CD4-positive, alpha-beta T cell (primary cell): ENCODE measurements around the gene CATSPER1. TPM values are rescaled to one million over a fixed set of nuclear protein-coding genes. Genes with fewer than 3 reads are reported as not detected.
A peak's percentile ranks its signal among the peaks of the same experiment; 100 is the strongest.

Source experiments
- ATAC-seq: fragments of 200-7000 bp; cut with Tn5 transposase; one replicate; pipeline ENCODE4 v1.10.0; 2022; ENCODE audit warnings: mild to moderate bottlenecking; ENCODE audit not compliant: poor library complexity
- CTCF ChIA-PET: fragments of 350-600 bp; sonication (Branson Sonifier 250); formaldehyde crosslinking; loops from one replicate; lab custom pipeline; 2021; ENCODE audit warnings: antibody characterized with exemption, inconsistent platforms; lab: Charles Lee
- POLR2A ChIA-PET: fragments of 350-600 bp; sonication (Branson Sonifier 250); formaldehyde crosslinking; loops from one replicate; lab custom pipeline; 2021; ENCODE audit warnings: antibody characterized with exemption, inconsistent platforms; lab: Charles Lee
- DNase-seq, 14 experiments: peaks; one replicate each; pipeline ENCODE4 v3.0.0-alpha.2; 2013 to 2020; ENCODE audit warnings: mixed read lengths in 2 of 14
- H3K27ac ChIP-seq, 2 donors: one replicate each; pipeline versions ENCODE4 v1.5.1 to v1.7.0; 2013; ENCODE audit warnings: low read length in 2 of 2, low read depth in 1 of 2, mild to moderate bottlenecking in 1 of 2
- H3K27me3 ChIP-seq, 2 experiments: 1 replicate in 1 of 2; 2 replicates in 1 of 2; pipeline versions ENCODE4 v1.6.1 to v1.7.0; 2013; ENCODE audit warnings: low read length in 2 of 2, control low read depth in 1 of 2, mild to moderate bottlenecking in 1 of 2, moderate library complexity in 1 of 2; ENCODE audit not compliant: insufficient read depth in 2 of 2, control insufficient read depth in 1 of 2
- H3K36me3 ChIP-seq: one replicate; pipeline ENCODE4 v1.6.1; 2013; ENCODE audit warnings: low read length, control low read depth; ENCODE audit not compliant: insufficient read depth
- H3K4me1 ChIP-seq: one replicate; pipeline ENCODE4 v1.6.1; 2013; ENCODE audit warnings: low read length, control low read depth; ENCODE audit not compliant: insufficient read depth
- H3K4me3 ChIP-seq: one replicate; pipeline ENCODE4 v1.5.1; 2013; ENCODE audit warnings: mild to moderate bottlenecking, low read length, moderate library complexity
- H3K9me3 ChIP-seq, 2 experiments: 1 replicate in 1 of 2; 2 replicates in 1 of 2; pipeline versions ENCODE4 v1.6.1 to v1.7.0; 2013; ENCODE audit warnings: low read length in 2 of 2, mild to moderate bottlenecking in 2 of 2, control low read depth in 1 of 2, moderate library complexity in 1 of 2; ENCODE audit not compliant: control insufficient read depth in 1 of 2, insufficient read depth in 1 of 2
- H3K27ac Mint-ChIP-seq: one replicate; pipeline ENCODE4 v1.8.0; 2020; ENCODE audit warnings: mixed read lengths
- H3K27me3 Mint-ChIP-seq: one replicate; pipeline ENCODE4 v1.8.0; 2021; ENCODE audit warnings: mixed read lengths
- H3K36me3 Mint-ChIP-seq: one replicate; pipeline ENCODE4 v1.8.0; 2021; ENCODE audit warnings: low read depth, mixed read lengths
- H3K4me1 Mint-ChIP-seq: one replicate; pipeline ENCODE4 v1.8.0; 2021; ENCODE audit warnings: low read depth, mixed read lengths
- H3K4me3 Mint-ChIP-seq: one replicate; pipeline ENCODE4 v1.8.0; 2020; ENCODE audit warnings: mild to moderate bottlenecking, mixed read lengths
- H3K9me3 Mint-ChIP-seq: one replicate; pipeline ENCODE4 v1.8.0; 2020; ENCODE audit warnings: mixed read lengths
- intact Hi-C, 2 experiments: fragments of 100-400 bp; cut with DNase I in 1 of 2; cut with micrococcal nuclease in 1 of 2; formaldehyde crosslinking; loops; one replicate each; pipeline versions ENCODE4 v1.15.1 to v1.9.0; 2023 to 2025; cut with DNase I, micrococcal nuclease
- polyA plus RNA-seq, 2 donors: library from polyadenylated mRNA; unstranded; fragments of 120-200 nt; gene quantifications; one replicate each; pipeline ENCODE4 v1.2.1, GENCODE V29; 2013
- total RNA-seq, 174 experiments: library from RNA in 2 of 174; stranded (reverse) in 2 of 174; gene quantifications; one replicate each; pipeline ENCODE4 v1.2.3 and lab custom pipeline; 2021 to 2026
- TF ChIP-seq, protein P1 (sequence below): fragments of 200-600 bp; IDR thresholded peaks from one replicate; pipeline ENCODE4 v1.8.0; 2022; ENCODE audit warnings: antibody characterized with exemption, mild to moderate bottlenecking

The CATSPER1 gene
- total RNA-seq (not detected), total RNA-seq (lab: John Stamatoyannopoulos, UW) (0 to 0.69 (median 0.03) reads per million in 172 experiments)
- polyA plus RNA-seq (2013, experiment 1 of 2), result 1.3 TPM
- polyA plus RNA-seq (2013, experiment 2 of 2), result 0.48 TPM

DNA sequence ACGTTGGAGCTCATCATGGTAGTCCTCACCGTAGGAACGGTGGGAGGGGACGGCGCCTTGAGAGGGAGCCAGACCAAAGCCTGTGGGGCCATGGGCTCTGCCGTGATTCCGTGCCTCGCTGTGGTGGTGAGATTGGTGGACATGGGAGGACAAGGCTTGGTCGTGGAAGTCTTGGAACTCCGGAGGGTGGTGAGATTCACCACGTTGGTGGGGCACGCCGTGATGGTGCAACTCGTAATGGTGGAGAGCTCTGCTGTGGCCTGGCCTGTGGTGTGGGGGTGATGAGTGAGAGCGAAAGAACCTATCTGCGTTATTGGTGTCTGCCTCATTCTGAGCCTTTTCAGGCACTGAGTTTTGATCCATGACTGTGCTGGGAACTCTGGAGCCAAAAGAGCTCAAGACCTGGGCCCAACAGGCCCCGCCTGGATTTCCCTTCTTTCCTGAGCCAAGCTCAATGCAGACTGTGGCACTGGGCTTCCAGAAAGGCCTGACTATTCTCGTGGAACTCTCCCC is at the start of gene CATSPER1:
Gene CATSPER1 (minus strand): TSS at position 463 of the 513 bp plus-strand sequence. CDS start 100 bp downstream, at position 363.
- intact Hi-C loops, result no loop called here
- Histone ChIP-seq H3K27me3 (no peaks in the 10 kb centered on the region), H3K36me3 (no peaks in the 10 kb centered on the region), H3K4me3 (no peak within 1 kb of the TSS), H3K27ac (no peak within 1 kb of the TSS), H3K4me1 (peaks cover 18% of the 10 kb centered on the region), H3K9me3 (no peaks in the 10 kb centered on the region)
- ChIA-PET CTCF (no interaction called here), POLR2A (no interaction called here)
- Mint-ChIP-seq H3K36me3 (no peaks in the 10 kb centered on the region), H3K27ac (no peak within 1 kb of the TSS), H3K9me3 (no peaks in the 10 kb centered on the region), H3K27me3 (peaks cover 7% of the 10 kb centered on the region), H3K4me3 (no peak within 1 kb of the TSS), H3K4me1 (peaks cover 5% of the 10 kb centered on the region)
- TF ChIP-seq, protein P1, sequence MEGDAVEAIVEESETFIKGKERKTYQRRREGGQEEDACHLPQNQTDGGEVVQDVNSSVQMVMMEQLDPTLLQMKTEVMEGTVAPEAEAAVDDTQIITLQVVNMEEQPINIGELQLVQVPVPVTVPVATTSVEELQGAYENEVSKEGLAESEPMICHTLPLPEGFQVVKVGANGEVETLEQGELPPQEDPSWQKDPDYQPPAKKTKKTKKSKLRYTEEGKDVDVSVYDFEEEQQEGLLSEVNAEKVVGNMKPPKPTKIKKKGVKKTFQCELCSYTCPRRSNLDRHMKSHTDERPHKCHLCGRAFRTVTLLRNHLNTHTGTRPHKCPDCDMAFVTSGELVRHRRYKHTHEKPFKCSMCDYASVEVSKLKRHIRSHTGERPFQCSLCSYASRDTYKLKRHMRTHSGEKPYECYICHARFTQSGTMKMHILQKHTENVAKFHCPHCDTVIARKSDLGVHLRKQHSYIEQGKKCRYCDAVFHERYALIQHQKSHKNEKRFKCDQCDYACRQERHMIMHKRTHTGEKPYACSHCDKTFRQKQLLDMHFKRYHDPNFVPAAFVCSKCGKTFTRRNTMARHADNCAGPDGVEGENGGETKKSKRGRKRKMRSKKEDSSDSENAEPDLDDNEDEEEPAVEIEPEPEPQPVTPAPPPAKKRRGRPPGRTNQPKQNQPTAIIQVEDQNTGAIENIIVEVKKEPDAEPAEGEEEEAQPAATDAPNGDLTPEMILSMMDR, result no peak
- DNase-seq (no peak), ATAC-seq (no peak)

DNA sequence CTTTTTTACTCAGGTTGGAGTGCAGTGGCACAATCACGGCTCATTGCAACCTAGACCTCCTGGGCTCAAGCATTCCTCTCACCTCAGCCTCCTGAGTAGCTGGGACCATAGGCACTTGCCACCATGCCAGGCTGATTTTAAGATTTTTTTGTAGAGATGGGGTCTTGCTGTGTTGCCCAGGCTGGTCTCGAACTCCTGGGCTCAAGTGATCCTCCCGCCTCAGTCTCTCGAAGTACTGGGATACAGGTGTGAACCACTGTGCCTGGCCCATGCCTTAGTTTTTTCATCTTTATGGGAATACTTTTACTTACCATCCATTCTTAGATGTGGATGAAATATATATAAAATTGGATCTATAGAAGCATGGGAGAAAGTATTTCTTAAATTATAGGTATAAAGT is 49.0 kb upstream of the CATSPER1 start:
- DNase-seq (no peak), ATAC-seq (no peak)
- POLR2A ChIA-PET, result interaction anchor here (0.7 kb wide), 1 partner anchor 508 kb away, joined by 3 read pairs; no protein-coding TSS in a partner anchor
- TF ChIP-seq, protein P1, result no peak
- H3K4me3 Mint-ChIP-seq, result no peak overlapping the region
- no peaks in the 10 kb centered on the region for H3K27me3 Mint-ChIP-seq
- intact Hi-C loops, result no loop called here
- Histone ChIP-seq H3K27me3 (no peaks in the 10 kb centered on the region), H3K4me1 (peaks cover 62% of the 10 kb centered on the region), H3K27ac (no peak overlapping the region), H3K36me3 (peaks cover 46% of the 10 kb centered on the region), H3K9me3 (no peaks in the 10 kb centered on the region), H3K4me3 (no peak overlapping the region)
- no peak overlapping the region for H3K27ac Mint-ChIP-seq
- peaks cover 91% of the 10 kb centered on the region for H3K36me3 Mint-ChIP-seq
- peaks cover 77% of the 10 kb centered on the region for H3K4me1 Mint-ChIP-seq
- CTCF ChIA-PET, result no interaction called here
- no peaks in the 10 kb centered on the region for H3K9me3 Mint-ChIP-seq

DNA sequence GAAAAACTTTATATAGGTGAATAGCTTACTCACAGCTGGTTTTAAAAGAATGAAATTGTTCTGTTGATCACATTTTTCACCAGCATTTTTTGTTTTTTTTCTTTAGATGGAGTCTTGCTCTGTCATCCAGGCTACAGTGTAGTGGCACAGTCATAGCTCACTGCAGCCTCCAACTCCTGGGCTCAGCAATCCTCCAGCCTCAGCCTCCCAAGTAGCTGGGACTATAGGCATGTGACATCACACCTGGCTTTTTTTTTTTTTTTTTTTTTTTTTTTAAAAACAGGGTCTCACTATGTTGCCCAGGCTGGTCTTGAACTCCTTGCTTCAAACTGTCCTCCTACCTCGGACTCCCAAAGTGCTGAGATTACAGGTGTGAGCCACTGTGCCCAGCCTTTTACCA is 47.4 kb upstream of the CATSPER1 start:
- DNase-seq (no peak), ATAC-seq (no peak)
- no peaks in the 10 kb centered on the region for H3K9me3 Mint-ChIP-seq
- H3K27ac ChIP-seq, result no peak overlapping the region
- POLR2A ChIA-PET, result interaction anchor here (7.0 kb wide), 1 partner anchor 44 kb away, joined by 76 read pairs; no protein-coding TSS in a partner anchor
- peaks cover 85% of the 10 kb centered on the region for H3K36me3 Mint-ChIP-seq
- CTCF ChIA-PET, result interaction anchor here (0.6 kb wide), 2 partner anchors 9 to 951 kb away, joined by 3 to 4 read pairs; no protein-coding TSS in a partner anchor
- no peaks in the 10 kb centered on the region for H3K27me3 Mint-ChIP-seq
- H3K4me3 ChIP-seq, result no peak overlapping the region
- intact Hi-C loops, result loop anchor here in 1 of 2 experiments (5.0 kb wide), 1 partner anchor 44 kb away; no protein-coding TSS in a partner anchor
- no peaks in the 10 kb centered on the region for H3K9me3 ChIP-seq
- peak overlapping the region; percentile 88 for H3K27ac Mint-ChIP-seq
- peaks cover 57% of the 10 kb centered on the region for H3K4me1 ChIP-seq
- peaks cover 71% of the 10 kb centered on the region for H3K4me1 Mint-ChIP-seq
- TF ChIP-seq, protein P1, result no peak
- H3K4me3 Mint-ChIP-seq, result peak overlapping the region; percentile 96
- no peaks in the 10 kb centered on the region for H3K27me3 ChIP-seq
- peaks cover 52% of the 10 kb centered on the region for H3K36me3 ChIP-seq
